NCI-H748 treated with DMSO at 0.1 percent for 48 hours (cell line): ENCODE data around the gene TOM1L2.
"Not testable (repeated sequence)": the region's sequence is repeated elsewhere in the genome, so short reads cannot be mapped to it uniquely, and the experiment has no call there.

ENCODE experiments used
- DNase-seq: peaks from one replicate; lab custom pipeline; 2025; lab: John Stamatoyannopoulos, UW

Gene TOM1L2

GRCh38 chr17:17943281-17943984 lies 28.8 kb downstream of the TOM1L2 start:
- no peak for DNase-seq

DNA sequence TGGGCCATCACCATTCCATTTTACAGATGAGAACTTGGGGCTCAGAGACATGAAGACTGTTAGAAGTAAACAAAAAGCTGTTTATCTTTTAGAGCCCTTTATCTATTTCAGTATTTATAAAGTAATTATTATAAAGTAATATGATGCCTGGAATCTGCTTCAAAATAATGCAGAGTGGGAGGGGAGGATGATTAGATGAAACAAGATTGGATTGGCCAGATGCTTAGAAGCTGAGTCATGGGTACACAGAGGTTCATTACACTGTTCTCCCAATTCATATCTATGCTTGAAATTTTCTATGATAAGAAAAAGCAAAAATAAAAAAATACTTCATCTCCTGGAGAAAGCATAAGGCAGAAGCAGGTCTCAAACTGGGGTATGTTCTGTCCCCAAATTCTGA lies 29.4 kb downstream of the TOM1L2 start:
- no peak for DNase-seq

DNA sequence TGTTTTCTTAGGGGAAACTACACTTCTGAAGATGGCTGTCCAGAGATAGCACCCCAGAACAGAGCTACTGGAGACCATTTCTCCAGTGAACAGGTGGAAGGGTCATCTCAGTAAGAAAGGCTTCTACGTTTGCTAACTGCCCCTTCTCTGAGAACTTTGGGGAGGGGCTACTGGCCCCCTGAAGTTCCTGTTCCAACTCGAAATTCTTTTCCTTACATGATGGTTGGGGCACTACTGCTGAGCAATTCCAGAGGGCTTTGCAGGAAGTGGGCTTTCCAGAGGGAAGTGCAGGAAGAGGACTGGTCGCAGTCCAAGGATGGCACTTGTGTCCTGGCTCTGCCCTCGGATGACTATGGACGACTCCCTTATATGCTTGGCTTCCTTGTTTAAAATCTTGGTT lies 31.2 kb downstream of the TOM1L2 start:
- no peak for DNase-seq

- no peak for DNase-seq
Measured at GRCh38 chr17:17940441-17940911, 31.7 kb downstream of the TOM1L2 start.

- DNase-seq, result not testable (repeated sequence)
Measured at GRCh38 chr17:17939941-17940340, 32.3 kb downstream of the TOM1L2 start.

DNA sequence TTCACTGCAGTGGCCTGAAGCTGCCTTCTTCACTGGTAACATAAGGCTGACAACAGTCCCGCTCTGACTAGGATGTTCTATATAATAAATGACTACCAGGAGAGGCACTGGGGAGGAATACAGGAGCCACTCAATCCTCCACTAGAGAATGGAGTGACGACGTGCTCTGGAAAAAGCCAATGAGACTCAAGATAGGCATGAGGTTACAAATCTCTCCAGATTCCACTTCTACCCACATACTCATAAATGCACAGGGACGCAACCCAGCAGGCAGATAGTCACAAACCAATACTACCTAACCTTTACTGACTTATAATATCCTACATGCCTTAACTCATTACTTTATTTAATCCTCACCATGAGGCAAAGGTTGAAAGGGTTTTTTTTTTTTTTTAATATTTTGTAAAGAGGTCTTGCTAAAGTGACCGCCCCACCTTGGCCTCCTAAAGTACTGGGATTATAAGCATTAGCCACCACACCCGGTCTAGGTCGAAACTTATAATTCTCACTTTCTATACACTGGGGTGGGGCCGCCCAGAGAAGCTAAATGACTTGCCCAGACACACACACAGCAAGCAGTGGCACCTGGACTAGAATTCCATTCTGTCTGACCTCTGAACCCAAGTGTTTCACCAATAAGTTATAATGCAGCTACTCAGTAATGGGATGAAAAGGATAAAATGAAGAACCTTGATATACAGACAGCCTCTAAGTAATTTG lies 33.7 kb downstream of the TOM1L2 start:
- no peak for DNase-seq

GRCh38 chr17:17937958-17938357 lies 34.2 kb downstream of the TOM1L2 start:
- DNase-seq, result no peak

DNA sequence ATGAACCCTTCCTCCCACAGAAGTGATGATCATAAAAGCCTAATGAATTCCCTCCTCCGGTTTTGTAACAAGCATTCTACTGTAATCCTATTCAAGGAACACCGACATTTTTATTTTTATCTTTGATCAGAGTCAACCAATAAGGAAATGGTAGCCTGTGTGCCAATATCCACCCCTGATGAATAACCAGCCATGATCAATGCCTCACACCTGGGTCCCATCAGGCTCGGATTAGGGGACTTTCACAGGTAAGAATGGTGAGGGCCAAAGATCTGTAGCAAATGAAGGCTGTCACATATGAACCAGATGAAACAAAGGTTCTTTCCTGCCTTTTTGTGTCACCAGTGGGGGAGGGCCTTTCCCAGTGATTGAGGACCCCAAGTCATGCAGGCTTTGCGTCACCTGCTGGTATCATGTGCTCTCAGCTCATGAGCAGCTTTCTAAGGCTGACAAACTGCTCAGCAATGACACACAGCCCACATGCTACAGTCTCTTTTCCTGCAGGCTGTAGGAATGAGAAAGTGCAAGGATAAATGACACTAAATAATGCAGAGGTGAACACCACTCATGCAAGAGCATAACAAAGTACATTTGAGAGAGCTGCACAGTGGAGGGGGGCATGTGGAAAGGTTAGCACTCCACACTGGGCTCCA lies 34.9 kb downstream of the TOM1L2 start:
- no peak for DNase-seq

- DNase-seq, result no peak
Measured at GRCh38 chr17:17935321-17936271, 36.6 kb downstream of the TOM1L2 start.

DNA sequence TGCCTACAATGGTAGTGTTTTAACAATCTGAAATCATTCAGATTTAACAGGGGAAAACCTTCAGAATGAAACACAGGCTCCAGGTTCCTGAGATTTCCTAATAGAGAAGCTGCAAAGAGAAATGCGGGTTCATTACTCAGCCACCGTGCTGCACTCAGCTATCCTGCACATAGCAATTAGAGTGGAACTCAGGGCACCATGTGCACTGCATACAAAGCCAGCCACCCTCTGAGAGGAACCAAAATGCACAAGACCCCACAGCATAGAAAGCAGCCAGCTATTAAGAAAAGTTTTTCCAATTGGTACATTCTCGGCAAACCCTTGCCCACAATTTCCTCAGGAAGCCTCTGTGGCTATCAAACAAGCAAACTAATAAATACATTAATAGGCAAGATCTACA lies 37.4 kb downstream of the TOM1L2 start:
- no peak for DNase-seq

DNA sequence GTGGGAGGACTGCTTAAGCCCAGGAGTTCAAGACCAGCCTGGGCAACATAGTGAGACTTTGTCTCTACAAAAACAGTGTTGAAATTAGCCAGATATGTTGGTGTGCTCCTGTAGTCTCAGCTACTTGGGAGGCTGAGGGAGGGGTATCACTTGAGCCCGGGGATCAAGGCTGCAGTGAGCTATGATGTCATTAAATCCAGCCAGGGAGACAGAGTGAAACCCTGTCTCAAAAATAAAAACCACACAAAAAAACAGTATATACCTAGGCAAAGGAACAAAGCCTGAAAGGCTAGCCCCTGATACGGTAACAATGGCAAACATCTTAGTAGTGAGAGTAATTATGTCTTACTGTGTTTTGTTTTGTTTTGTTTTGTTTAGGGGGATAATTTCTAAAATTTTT lies 38.0 kb downstream of the TOM1L2 start:
- DNase-seq, result no peak

- DNase-seq, result no peak
Measured at GRCh38 chr17:17933775-17934174, 38.4 kb downstream of the TOM1L2 start.

GRCh38 chr17:17931159-17931558 lies 41.0 kb downstream of the TOM1L2 start:
- DNase-seq, result no peak

- no peak for DNase-seq
Measured at GRCh38 chr17:17930674-17931073, 41.5 kb downstream of the TOM1L2 start.

GRCh38 chr17:17929655-17930380 lies 42.4 kb downstream of the TOM1L2 start:
- no peak for DNase-seq

GRCh38 chr17:17928398-17929287 lies 43.6 kb downstream of the TOM1L2 start:
- no peak for DNase-seq

- DNase-seq, result no peak
Measured at GRCh38 chr17:17926840-17927449, 45.3 kb downstream of the TOM1L2 start.

GRCh38 chr17:17926036-17926435 lies 46.2 kb downstream of the TOM1L2 start:
- DNase-seq, result no peak

DNA sequence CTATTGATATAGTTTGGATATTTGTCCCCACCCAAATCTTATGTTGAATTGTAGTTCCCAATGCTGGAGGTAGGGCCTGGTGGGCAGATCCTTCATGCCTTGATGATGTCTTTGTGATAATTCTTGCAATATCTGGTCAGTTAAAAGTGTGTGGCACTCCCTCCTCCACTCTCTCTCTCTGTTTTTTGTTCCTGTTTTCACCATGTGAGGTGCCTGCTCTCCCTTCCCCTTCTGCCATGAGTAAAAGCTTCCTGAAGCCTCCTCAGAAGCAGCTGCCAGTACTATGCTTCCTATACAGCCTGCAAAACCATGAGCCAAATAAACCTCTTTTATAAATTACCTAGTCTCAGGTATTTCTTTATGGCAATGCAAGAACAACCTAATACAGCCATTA lies 47.3 kb downstream of the TOM1L2 start:
- DNase-seq, result no peak
